Colon (tissue), 2 donors: ENCODE measurements around the gene MKNK2.

Source experiments
- FAIRE-seq: peaks from 2 replicates; lab custom pipeline; 2012; peaks lifted over from hg19 to GRCh38; lab: Jason Lieb, UNC
- donor health status: control.
- donor health status: control.

The MKNK2 gene

DNA sequence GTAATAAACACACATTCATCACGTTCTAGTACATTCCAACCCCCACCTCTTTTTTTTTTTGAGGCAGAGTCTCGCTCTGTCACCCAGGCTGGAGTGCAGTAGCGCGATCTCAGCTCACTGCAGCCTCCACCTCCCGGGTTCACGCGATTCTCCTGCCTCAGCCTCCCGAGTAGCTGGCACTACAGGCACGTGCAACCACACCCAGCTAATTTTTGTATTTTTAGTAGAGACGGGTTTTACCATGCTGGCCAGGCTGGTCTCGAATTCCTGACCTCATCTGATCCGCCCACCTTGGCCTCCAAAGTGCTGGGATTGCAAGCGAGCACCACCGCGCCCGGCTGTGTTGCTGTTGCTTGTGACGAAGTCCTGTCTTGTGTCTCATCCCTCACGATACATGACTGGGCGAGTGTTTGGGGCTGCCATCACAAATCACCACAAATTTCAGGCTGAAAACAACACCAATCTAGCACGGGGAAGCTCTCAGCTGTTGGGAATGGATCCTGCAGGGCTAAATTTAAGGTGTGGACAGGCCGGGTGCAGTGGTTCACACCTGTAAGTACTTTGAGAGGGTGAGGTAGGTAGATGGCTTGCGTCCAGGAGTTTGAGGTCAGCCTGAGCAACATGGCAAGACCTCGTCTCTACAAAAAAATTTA is 29.4 kb upstream of the MKNK2 start:
- no peak for FAIRE-seq

DNA sequence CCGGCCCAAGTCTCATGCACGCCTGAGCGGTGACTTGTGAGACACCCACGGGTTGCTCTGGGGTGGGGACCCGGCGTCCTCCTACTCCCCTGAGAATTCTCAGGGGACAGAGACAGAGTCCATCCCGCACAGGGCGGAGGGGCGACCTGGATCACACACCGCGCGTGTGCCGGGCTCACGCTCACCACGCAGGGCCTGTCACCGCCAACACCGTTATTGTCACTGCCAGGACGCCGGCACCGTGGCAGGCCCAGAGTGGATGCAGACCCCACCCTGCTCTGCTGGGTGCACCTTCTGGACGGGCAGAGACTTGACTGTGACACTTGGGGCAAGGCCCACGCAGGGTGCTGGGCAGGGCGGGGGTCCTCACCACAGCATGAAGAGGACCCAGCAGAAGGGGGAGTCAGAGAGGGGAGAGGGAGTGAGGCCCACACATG is 28.8 kb upstream of the MKNK2 start:
- FAIRE-seq: no peak

DNA sequence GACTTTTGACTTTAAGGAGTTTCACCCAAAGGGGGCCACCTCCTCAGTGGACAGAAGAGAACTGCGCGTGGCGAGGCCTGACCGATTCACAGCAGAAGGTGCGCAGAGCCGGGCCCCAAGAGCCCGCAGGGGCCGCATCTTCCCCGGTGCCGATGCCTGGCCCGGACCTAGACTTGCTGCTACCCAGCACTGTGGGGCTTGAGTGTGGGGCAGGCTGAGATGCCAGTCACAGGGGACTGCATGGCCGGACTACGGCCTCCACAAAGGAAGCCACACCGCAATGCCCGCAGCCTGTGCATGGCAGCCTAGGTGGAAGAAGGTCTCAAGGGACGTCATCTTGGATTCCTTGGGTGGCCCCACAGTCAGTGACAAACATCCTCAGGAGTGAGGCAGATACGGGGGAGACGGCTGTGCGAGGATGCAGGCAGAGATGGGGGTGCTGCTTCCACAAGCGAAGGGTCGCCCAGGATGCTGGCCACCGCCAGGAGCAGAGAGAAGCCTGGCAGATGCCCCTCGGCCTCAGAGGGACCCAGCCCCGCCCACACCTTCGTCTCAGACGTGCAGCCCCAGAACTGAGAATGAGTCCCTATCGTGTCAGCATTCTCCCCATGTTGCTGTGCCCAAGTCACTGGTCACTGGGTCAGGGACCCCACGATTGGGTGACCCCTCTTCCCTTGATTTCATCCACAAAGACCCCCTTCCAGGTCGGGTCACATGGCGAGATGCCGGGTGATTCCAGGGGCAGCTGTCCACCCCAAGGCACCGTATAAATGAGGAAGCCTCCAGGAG is 28.2 kb upstream of the MKNK2 start:
- FAIRE-seq: no peak

- FAIRE-seq: no peak
Measured at GRCh38 chr19:2077833-2078619, 27.0 kb upstream of the MKNK2 start.

GRCh38 chr19:2077398-2077797 is 26.4 kb upstream of the MKNK2 start:
- no peak for FAIRE-seq

DNA sequence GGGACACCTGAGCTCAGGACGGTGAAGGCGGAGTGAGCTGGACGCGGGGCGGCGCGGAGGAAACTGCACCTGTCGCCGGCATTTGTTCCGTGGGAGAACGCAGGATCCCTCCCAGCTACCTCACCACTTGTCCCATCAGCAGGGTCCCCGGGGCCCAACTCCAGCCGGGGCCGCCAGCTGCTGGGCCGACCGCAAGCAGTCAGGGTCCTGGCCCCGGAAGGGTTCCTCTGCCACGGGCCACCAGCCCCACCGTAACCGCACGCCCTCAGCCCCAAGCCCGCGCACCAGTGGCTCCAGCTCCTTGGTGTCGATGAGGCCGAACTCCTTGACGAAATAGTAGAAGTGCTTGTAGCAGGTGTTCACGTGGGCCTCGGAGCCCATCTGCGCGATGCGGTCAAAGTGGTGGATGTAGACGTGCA is 25.5 kb upstream of the MKNK2 start:
- no peak for FAIRE-seq

GRCh38 chr19:2072757-2073551 is 21.9 kb upstream of the MKNK2 start:
- no peak for FAIRE-seq

- no peak for FAIRE-seq
Measured at GRCh38 chr19:2070986-2071673, 20.1 kb upstream of the MKNK2 start.

DNA sequence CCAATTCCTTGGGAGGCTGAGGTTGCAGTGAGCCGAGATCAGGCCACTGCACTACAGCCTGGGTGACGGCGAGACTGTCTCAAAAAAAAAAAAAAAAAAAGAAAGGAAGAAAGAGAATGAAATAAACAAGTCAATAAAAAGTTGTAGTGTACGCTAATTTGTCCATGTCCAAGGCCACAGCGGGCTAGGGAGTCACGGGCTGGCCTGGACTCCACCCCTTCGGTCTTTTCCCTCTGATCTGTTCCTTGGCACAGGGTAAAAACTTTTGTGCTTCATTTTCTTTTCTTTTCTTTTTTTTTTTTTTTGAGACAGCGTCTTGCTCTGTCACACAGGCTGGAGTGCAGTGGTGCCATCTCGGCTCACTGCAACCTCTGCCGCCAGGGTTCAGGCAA is 19.4 kb upstream of the MKNK2 start:
- no peak for FAIRE-seq

DNA sequence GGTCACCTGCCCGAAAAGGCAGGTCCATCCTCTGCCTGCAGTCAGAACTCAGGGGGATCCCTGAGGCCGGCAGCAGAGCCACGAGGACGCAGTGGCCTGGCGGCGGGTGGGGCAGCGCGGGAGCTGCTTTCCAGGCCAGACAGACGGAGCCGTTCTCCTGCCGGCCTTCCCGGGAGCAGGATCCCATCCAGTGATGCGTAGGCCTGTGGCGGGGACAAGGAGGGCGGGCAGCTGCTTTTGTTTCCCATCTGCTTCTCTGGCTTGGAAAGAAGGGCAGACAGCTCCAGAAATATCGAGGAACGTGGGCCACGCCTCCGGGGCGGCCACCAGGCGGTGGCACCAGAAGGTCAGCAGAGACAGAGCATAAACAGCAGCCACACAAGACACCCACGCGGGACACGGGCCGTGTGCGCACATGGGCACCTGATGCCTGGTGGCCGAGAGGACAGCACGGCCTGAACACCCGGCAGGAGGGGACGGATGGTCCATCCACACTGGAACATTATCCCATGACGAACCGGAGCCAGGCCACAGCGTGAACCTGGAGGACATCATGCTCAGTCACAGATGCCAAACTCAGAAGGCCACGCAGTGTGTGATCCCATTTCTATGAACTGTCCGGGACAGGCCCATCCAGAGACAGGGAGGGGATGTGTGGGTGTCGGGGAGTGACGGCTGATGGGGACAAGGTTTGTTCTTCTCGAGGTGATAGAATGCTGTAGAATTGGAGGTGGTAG is 13.9 kb upstream of the MKNK2 start:
- no peak for FAIRE-seq

GRCh38 chr19:2064395-2064787 is 13.3 kb upstream of the MKNK2 start:
- FAIRE-seq: no peak

DNA sequence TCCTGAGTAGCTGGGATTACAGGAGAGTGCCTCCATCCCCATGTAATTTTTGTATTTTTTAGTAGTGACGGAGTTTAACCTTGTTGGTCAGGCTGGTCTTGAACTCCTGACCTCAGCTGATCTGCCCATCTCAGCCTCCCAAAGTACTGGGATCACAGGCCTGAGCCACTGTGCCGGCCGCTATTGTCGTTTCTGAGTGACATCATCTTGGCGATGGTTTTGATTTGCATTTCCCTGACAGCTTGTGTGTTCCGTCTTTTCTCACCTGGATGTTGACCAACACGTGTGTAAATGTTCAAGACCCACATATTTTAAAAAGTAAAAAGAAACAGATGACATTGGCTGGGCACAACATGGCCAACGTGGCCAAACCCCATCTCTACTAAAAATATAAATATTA is 12.8 kb upstream of the MKNK2 start:
- FAIRE-seq: no peak

DNA sequence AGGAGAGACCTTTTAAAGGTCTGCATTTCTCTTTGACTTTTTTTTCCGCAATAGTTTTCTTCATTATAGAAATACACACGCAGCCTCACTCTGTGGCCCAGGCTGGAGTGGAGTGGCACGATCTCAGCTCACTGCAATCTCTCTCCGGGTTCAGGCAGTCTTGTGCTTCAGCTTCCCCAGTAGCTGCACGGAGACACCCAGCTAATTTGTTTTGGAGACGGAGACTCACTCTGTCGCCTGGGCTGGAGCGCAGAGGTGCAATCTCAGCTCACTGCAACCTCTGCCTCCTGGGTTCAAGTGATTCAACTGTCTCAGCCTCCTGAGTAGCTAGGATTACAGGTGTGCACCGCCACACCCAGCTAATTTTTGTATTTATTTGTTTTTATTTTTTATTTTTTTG is 11.7 kb upstream of the MKNK2 start:
- FAIRE-seq: no peak

DNA sequence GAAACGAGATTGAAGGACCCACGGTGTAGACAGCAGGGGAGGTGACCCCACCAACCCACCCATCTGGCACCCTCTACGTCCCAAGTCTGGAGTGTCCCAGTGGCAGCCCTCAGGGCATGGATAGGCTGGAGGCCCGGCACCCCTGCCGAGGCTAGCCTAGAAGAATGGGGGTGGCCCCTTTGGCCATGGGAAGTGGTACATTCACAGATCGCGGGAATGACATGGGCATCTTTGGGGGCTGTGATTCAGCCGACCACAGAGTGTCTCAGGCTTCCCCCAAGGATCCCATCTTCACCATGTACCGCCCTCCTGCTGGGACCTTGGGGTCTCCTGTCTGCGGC is 11.3 kb upstream of the MKNK2 start:
- no peak for FAIRE-seq

- FAIRE-seq: no peak
Measured at GRCh38 chr19:2061495-2062388, 10.7 kb upstream of the MKNK2 start.

DNA sequence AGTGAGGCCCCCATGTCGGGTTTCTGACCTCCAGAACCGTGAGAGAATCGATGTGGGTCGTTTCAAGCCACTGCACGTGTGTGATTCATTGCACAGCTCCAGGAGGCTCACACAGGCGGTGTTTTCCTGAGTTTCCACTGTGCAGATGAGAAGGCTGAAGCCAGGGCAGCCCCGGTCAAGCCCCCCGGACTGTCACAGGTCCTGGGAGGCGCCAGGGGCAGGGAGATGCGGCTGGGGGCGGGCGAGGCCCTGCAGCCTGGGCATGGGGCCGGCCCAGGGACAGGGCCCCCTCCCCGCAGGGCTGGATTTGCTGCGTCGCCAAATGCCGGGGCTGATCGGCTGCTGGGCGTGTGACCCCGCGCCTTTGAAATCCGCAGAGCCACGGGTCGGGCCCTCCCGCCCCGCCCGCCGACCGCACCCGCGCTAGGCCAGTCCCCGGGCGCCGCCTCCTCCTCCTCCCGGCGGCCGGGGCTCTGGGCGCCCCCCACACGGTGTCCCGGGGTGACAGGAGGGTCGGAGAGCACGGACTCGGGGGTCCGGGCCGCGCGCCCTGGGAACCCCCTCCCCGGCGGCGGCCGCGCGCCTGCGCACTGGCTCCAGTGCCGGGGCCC is 9.9 kb upstream of the MKNK2 start:
- no peak for FAIRE-seq

GRCh38 chr19:2059422-2060201 is 8.6 kb upstream of the MKNK2 start:
- no peak for FAIRE-seq

- FAIRE-seq: no peak
Measured at GRCh38 chr19:2058570-2059421, 7.8 kb upstream of the MKNK2 start.
